Suprapubic skin (tissue), 3 donors: ENCODE results near the gene ANK2.

Source experiments
- CTCF ChIP-seq, 2 donors: fragments of 200-600 bp in 1 of 2; fragments of 450-650 bp in 1 of 2; sonication (generic) in 1 of 2; IDR thresholded peaks; one replicate each; pipeline ENCODE4 v1.5.1; 2016 to 2019; ENCODE audit warnings: antibody characterized with exemption in 2 of 2, mild to moderate bottlenecking in 1 of 2, moderate library complexity in 1 of 2
- EP300 ChIP-seq: sonication (generic); formaldehyde crosslinking; IDR thresholded peaks from one replicate; pipeline ENCODE4 v1.6.1; 2017; ENCODE audit warnings: antibody characterized with exemption
- POLR2A ChIP-seq, 2 donors: fragments of 450-650 bp; IDR thresholded peaks; one replicate each; pipeline ENCODE4 v1.6.1; 2017; ENCODE audit warnings: antibody characterized with exemption in 2 of 2, mild to moderate bottlenecking in 2 of 2, moderate library complexity in 2 of 2

GRCh38 chr4:113148925-113149324 is 99.5 kb downstream of the ANK2 start:
- TF ChIP-seq CTCF (IDR thresholded peaks at IDR 0.05) (no peak), EP300 (no peak), POLR2A (IDR thresholded peaks at IDR 0.05) (no peak)
